ENCODE data around the gene ARHGAP26. TPM values are rescaled to one million over a fixed set of nuclear protein-coding genes. Genes with fewer than 3 reads are reported as not detected.

Gene ARHGAP26
- total and polyA plus RNA-seq, 10 donors, result 4.2 to 148 (median 55.5) TPM

DNA sequence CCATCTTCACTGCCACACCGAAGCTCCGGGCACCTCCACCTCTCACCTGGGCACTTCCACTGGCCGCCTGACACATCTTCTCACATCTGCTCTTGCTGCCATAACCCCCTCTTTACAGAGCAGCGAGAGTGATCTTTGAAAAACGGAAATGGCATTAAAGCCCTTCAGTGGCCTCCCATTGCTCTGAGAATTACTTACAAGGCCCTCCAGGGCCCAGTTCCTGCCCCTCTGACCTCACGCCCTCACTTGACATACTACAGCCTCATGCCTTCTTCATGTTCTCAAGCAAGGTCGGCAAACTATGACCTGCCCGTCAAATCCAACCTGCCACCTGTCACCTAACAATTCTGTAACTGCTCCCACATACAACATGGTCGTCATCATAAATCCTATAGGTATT, 446.0 kb downstream of the ARHGAP26 start:
- no peak for TF ChIP-seq POLR2A (IDR thresholded peaks at IDR 0.05)
- no peak for TF ChIP-seq POLR2AphosphoS5 (IDR thresholded peaks at IDR 0.05)
- TF ChIP-seq CTCF (IDR thresholded peaks at IDR 0.05 in 8 of 11, conservative IDR thresholded peaks at IDR 0.05 in 3 of 11), result no peak
- H3K27ac ChIP-seq, result no peak overlapping the region
- 79 to 91% (median 83%) methylated on average over 9 of the region's 9 CpGs for WGBS, 5 donors

GRCh38 chr5:143217065-143217803, 447.1 kb downstream of the ARHGAP26 start:
- Histone ChIP-seq H3K4me1 (peaks cover 10 to 54% (median 22%) of the 10 kb centered on the region in 6 donors), H3K27ac (no peak overlapping the region), H3K9me3 (no peaks in the 10 kb centered on the region), H3K36me3 (peaks cover 0 to 45% (median 5%) of the 10 kb centered on the region in 6 donors), H3K4me3 (no peak overlapping the region), H3K27me3 (replicated peaks in 1 of 7) (no peaks in the 10 kb centered on the region)
- DNase-seq, result no peak
- no peak for TF ChIP-seq POLR2A (IDR thresholded peaks at IDR 0.05)
- no peak for TF ChIP-seq CTCF (IDR thresholded peaks at IDR 0.05 in 8 of 11, conservative IDR thresholded peaks at IDR 0.05 in 3 of 11)
- no peak for TF ChIP-seq POLR2AphosphoS5 (IDR thresholded peaks at IDR 0.05)
- 55 to 72% (median 59%) methylated on average over 10 of the region's 10 CpGs for WGBS, 5 donors
- intact Hi-C loops (cut with DNase I; ENCODE audit: low total_unique reads), result no loop called here

More for the DNA sequence above, 446.0 kb downstream of the ARHGAP26 start:
- intact Hi-C loops (cut with DNase I; ENCODE audit: low total_unique reads), result no loop called here
- H3K4me3 ChIP-seq, result no peak overlapping the region
- H3K36me3 ChIP-seq, result peaks cover 0 to 45% (median 5%) of the 10 kb centered on the region in 6 donors
- H3K27me3 ChIP-seq (replicated peaks in 1 of 7), result no peaks in the 10 kb centered on the region
- peaks cover 3 to 44% (median 13%) of the 10 kb centered on the region in 6 donors for H3K4me1 ChIP-seq
- no peaks in the 10 kb centered on the region for H3K9me3 ChIP-seq
- DNase-seq, result no peak

DNA sequence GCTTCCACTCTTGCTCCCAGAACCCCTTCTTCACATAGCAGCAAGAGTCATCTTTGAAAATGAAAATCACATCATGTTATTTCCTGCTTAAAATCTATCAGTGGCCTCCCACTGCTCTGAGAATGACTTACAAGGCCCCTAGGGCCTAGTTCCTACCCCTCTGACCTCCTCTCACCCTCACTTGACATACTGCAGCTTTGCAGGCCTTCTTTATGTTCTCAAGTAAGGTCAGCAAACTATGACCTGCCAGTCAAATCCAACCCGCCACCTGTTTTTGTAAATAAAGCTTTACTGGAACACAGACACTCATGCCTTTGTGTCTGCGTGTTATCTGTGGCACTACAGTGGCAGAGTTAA, 447.6 kb downstream of the ARHGAP26 start:
- WGBS, 5 donors, result 81 to 93% (median 89%) methylated on average over 2 of the region's 2 CpGs
- no peaks in the 10 kb centered on the region for H3K9me3 ChIP-seq
- H3K4me1 ChIP-seq, result peaks cover 10 to 60% (median 28%) of the 10 kb centered on the region in 6 donors
- H3K36me3 ChIP-seq, result peaks cover 0 to 50% (median 5%) of the 10 kb centered on the region in 6 donors
- no peak overlapping the region for H3K27ac ChIP-seq
- no peak for DNase-seq
- TF ChIP-seq POLR2A (IDR thresholded peaks at IDR 0.05), result no peak
- no peak for TF ChIP-seq CTCF (IDR thresholded peaks at IDR 0.05 in 8 of 11, conservative IDR thresholded peaks at IDR 0.05 in 3 of 11)
- no peak for TF ChIP-seq POLR2AphosphoS5 (IDR thresholded peaks at IDR 0.05)
- no peak overlapping the region for H3K4me3 ChIP-seq
- intact Hi-C loops (cut with DNase I; ENCODE audit: low total_unique reads), result no loop called here
- H3K27me3 ChIP-seq (replicated peaks in 1 of 7), result no peaks in the 10 kb centered on the region

DNA sequence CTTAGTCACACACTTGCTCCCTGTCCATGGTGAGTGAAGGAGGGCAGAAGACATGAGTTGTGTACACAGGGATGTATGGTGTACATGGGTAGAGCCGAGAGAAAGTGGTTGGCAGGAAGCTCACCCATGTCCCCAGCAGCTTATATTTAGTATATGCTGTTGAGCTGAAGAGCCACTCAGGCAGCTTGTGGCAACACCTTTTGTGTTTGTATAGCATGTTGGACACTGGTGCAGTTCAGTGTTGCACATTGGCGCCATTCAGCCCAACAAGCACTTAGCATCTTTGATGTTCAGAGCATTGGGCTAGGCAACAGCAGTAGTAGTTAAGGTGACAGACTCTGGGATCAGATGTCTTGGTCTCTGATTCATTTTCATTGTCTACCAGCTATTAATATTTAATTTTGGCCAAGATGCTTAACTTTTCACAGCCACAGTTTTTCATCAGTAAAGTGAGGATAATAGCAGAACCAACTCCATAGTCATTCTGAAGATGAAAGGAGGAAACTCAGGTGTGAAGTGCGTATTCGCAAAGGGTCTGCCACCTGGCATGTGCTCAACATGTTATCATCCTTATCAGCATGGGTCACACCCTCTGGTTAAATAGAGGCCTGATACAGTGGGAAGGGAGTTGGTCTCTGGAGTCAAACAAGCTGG, 448.5 kb downstream of the ARHGAP26 start:
- DNase-seq, result no peak
- intact Hi-C loops (cut with DNase I; ENCODE audit: low total_unique reads), result no loop called here
- peaks cover 10 to 62% (median 31%) of the 10 kb centered on the region in 6 donors for H3K4me1 ChIP-seq
- 85 to 93% (median 88%) methylated on average over 4 of the region's 4 CpGs for WGBS, 5 donors
- H3K4me3 ChIP-seq, result no peak overlapping the region
- H3K27me3 ChIP-seq (replicated peaks in 1 of 7), result no peaks in the 10 kb centered on the region
- TF ChIP-seq CTCF (IDR thresholded peaks at IDR 0.05 in 8 of 11, conservative IDR thresholded peaks at IDR 0.05 in 3 of 11), result no peak
- TF ChIP-seq POLR2AphosphoS5 (IDR thresholded peaks at IDR 0.05), result no peak
- TF ChIP-seq POLR2A (IDR thresholded peaks at IDR 0.05), result no peak
- no peak overlapping the region for H3K27ac ChIP-seq
- H3K36me3 ChIP-seq, result peaks cover 0 to 57% (median 5%) of the 10 kb centered on the region in 6 donors
- no peaks in the 10 kb centered on the region for H3K9me3 ChIP-seq
